ENCODE results near the gene HINFP.
"Not testable (repeated sequence)": the region's sequence is repeated elsewhere in the genome, so short reads cannot be mapped to it uniquely, and the experiment has no call there.

DNA sequence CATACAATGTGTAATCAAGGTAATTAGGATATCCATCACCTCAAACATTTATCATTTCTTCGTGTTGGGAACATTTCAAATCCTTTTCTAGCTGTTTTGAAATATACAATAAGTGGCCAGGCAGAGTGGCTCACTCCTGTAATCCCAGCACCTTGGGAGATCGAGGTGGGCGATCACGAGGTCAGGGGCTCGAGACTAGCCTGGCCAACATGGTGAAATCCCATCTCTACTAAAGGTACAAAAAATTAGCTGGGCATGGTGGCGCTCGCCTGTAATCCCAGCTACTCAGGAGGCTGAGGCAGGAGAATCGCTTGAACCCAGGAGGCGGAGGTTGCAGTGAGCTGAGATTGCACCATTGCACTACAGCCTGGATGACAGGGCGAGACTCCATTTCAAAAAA, 17.9 kb downstream of the HINFP start:
- TF ChIP-seq POLR2AphosphoS5, POLR2A (IDR thresholded peaks at IDR 0.05): not testable (repeated sequence)
- TF ChIP-seq, protein P1, sequence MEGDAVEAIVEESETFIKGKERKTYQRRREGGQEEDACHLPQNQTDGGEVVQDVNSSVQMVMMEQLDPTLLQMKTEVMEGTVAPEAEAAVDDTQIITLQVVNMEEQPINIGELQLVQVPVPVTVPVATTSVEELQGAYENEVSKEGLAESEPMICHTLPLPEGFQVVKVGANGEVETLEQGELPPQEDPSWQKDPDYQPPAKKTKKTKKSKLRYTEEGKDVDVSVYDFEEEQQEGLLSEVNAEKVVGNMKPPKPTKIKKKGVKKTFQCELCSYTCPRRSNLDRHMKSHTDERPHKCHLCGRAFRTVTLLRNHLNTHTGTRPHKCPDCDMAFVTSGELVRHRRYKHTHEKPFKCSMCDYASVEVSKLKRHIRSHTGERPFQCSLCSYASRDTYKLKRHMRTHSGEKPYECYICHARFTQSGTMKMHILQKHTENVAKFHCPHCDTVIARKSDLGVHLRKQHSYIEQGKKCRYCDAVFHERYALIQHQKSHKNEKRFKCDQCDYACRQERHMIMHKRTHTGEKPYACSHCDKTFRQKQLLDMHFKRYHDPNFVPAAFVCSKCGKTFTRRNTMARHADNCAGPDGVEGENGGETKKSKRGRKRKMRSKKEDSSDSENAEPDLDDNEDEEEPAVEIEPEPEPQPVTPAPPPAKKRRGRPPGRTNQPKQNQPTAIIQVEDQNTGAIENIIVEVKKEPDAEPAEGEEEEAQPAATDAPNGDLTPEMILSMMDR (IDR thresholded peaks at IDR 0.05), result not testable (repeated sequence)

Measured in prostate gland (tissue), 2 donors.